OCI-LY3 (cell line): Measurements from ENCODE around the gene PRIM2.
"Not testable (repeated sequence)": the region's sequence is repeated elsewhere in the genome, so short reads cannot be mapped to it uniquely, and the experiment has no call there.

Source experiments
- H2AFZ ChIP-seq: fragments of 200-600, 300-600 bp; shearing (Covaris generic); 2 replicates; pipeline ENCODE4 v1.6.0; 2014; ENCODE audit warnings: antibody characterized with exemption, low read depth, low read length
- H3K27ac ChIP-seq: fragments of 200-600, 300-600 bp; sonication (generic); 2 replicates; pipeline ENCODE4 v1.5.1; 2014; ENCODE audit warnings: mild to moderate bottlenecking, low read length, moderate library complexity, mixed read lengths
- H3K27me3 ChIP-seq: fragments of 200-600, 300-600 bp; sonication (generic); 2 replicates; pipeline ENCODE4 v1.6.1; 2014; ENCODE audit warnings: low read depth, low read length, mixed read lengths
- H3K36me3 ChIP-seq: fragments of 200-600, 300-600 bp; sonication (generic); replicated peaks from 2 replicates; pipeline ENCODE3; 2014; ENCODE audit warnings: low read depth, low read length, mixed read lengths
- H3K4me1 ChIP-seq: fragments of 300-600, 200-600 bp; sonication (generic); 2 replicates; pipeline ENCODE4 v1.6.1; 2014; ENCODE audit warnings: low read length, mixed read lengths
- H3K4me2 ChIP-seq: fragments of 200-600, 300-600 bp; sonication (generic); 2 replicates; pipeline ENCODE4 v1.6.1; 2014; ENCODE audit warnings: low read length, mixed read lengths
- H3K4me3 ChIP-seq: fragments of 300-600, 200-600 bp; sonication (generic); 2 replicates; pipeline ENCODE4 v1.5.1; 2014; ENCODE audit warnings: antibody characterized with exemption, mild to moderate bottlenecking, low read length, moderate library complexity
- H3K79me2 ChIP-seq: fragments of 300-600, 200-600 bp; shearing (Covaris generic); 2 replicates; pipeline ENCODE4 v1.6.1; 2014; ENCODE audit warnings: mild to moderate bottlenecking, low read length, mixed read lengths
- H3K9ac ChIP-seq: fragments of 300-600, 200-600 bp; shearing (Covaris generic); 2 replicates; pipeline ENCODE4 v1.6.0; 2014; ENCODE audit warnings: mild to moderate bottlenecking, low read length, moderate library complexity
- H3K9me3 ChIP-seq: fragments of 200-600, 300-600 bp; shearing (Covaris generic); 2 replicates; pipeline ENCODE4 v1.6.1; 2014; ENCODE audit warnings: low read length, mixed read lengths; ENCODE audit not compliant: insufficient read depth
- H4K20me1 ChIP-seq: fragments of 200-600, 300-600 bp; sonication (generic); 2 replicates; pipeline ENCODE4 v1.6.1; 2016; ENCODE audit warnings: low read length, mixed read lengths; ENCODE audit not compliant: insufficient read depth

The PRIM2 gene

DNA sequence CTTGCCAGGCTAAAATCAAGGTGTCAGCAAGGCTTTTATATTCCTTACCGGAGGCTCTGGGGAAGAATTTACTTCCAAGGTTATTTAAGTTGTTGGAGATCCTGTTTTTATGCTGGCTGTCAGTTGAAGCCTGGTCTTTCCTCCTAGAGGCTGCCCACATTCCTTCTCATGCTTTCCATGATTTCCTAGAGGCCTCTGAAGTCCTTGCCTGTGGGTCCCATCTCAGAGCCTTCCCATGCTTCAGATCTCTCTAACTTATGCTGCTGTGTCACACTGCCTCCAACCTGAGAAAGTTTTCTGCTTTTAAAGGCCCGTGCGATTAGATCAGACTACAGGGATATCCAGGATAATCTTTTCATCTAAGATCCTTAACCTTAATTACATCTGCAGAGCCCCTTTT is 198.4 kb downstream of the PRIM2 start:
- H3K4me2 ChIP-seq, H3K27me3 ChIP-seq, H3K9ac ChIP-seq, H3K9me3 ChIP-seq, H3K4me1 ChIP-seq, H4K20me1 ChIP-seq, H3K4me3 ChIP-seq, H3K79me2 ChIP-seq, H3K27ac ChIP-seq, H3K36me3 ChIP-seq, H2AFZ ChIP-seq: not testable (repeated sequence)

- H3K4me2 ChIP-seq, H3K27me3 ChIP-seq, H3K4me1 ChIP-seq, H4K20me1 ChIP-seq, H3K36me3 ChIP-seq, H3K9me3 ChIP-seq, H3K27ac ChIP-seq, H3K9ac ChIP-seq, H3K4me3 ChIP-seq, H2AFZ ChIP-seq, H3K79me2 ChIP-seq: not testable (repeated sequence)
Observed at GRCh38 chr6:57516776-57517175, 199.3 kb downstream of the PRIM2 start.

GRCh38 chr6:57519198-57519597 is 201.8 kb downstream of the PRIM2 start:
- not testable (repeated sequence) for H3K4me1 ChIP-seq, H3K4me2 ChIP-seq, H3K36me3 ChIP-seq, H2AFZ ChIP-seq, H3K9ac ChIP-seq, H3K27me3 ChIP-seq, H3K27ac ChIP-seq, H3K79me2 ChIP-seq, H3K4me3 ChIP-seq, H4K20me1 ChIP-seq, H3K9me3 ChIP-seq

- not testable (repeated sequence) for H3K27me3 ChIP-seq, H2AFZ ChIP-seq, H3K9me3 ChIP-seq, H3K4me1 ChIP-seq, H3K36me3 ChIP-seq, H3K79me2 ChIP-seq, H3K27ac ChIP-seq, H3K9ac ChIP-seq, H3K4me3 ChIP-seq, H3K4me2 ChIP-seq, H4K20me1 ChIP-seq
Observed at GRCh38 chr6:57521085-57521484, 203.7 kb downstream of the PRIM2 start.

GRCh38 chr6:57523221-57523620 is 205.8 kb downstream of the PRIM2 start:
- H3K27ac ChIP-seq, H3K4me3 ChIP-seq, H3K9me3 ChIP-seq, H3K9ac ChIP-seq, H3K4me1 ChIP-seq, H3K79me2 ChIP-seq, H2AFZ ChIP-seq, H4K20me1 ChIP-seq, H3K27me3 ChIP-seq, H3K36me3 ChIP-seq: not testable (repeated sequence)
- H3K4me2 ChIP-seq: 0 out of 2 replicates have a peak overlapping the region, but pooled peaks have one; percentile 17

DNA sequence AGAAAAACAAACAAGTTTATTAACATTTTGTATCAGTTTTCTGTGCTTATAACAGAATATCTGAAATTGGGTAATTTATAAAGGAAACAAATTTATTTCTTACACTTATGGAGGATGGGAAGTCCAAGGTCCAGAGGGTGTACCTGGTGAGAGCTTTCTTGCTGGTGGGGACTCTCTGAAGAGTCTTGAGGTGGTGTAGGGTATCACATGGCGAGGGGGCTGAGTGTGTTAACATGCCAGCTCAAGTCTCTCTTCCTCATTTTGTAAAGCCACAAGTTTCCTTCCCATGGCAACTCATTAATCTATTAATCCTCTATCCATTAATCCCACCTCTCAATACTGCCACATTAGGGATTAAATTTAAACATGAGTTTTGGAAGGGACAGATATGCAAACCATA is 212.3 kb downstream of the PRIM2 start:
- H3K79me2 ChIP-seq, H4K20me1 ChIP-seq, H3K27me3 ChIP-seq, H3K27ac ChIP-seq, H3K4me2 ChIP-seq, H3K9ac ChIP-seq, H3K4me3 ChIP-seq, H3K9me3 ChIP-seq, H3K4me1 ChIP-seq, H3K36me3 ChIP-seq, H2AFZ ChIP-seq: not testable (repeated sequence)

DNA sequence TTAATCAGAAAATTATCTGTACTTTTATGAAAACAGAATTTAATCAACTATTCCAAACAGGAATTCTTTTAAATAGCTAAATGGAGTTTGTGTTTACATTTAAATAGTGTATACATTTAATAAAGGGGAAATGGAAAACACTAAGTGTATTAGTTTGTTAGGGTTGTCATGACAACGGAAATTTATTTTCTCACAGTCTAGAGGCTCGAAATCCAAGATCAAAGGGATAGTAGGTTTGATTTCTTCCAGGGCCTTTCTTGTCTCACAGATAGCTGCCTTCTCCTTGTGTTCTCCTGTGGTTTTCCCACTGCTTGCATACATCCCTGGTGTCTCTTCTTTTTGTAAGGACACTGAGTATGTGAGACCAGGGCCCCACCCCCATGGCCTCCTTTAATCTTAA is 215.2 kb downstream of the PRIM2 start:
- H3K9me3 ChIP-seq, H2AFZ ChIP-seq, H3K4me3 ChIP-seq, H3K27ac ChIP-seq, H3K4me1 ChIP-seq, H3K79me2 ChIP-seq, H3K27me3 ChIP-seq, H3K4me2 ChIP-seq, H3K9ac ChIP-seq, H4K20me1 ChIP-seq, H3K36me3 ChIP-seq: not testable (repeated sequence)

- H3K79me2 ChIP-seq, H2AFZ ChIP-seq, H3K9me3 ChIP-seq, H4K20me1 ChIP-seq, H3K4me2 ChIP-seq, H3K27me3 ChIP-seq, H3K4me3 ChIP-seq, H3K27ac ChIP-seq, H3K4me1 ChIP-seq, H3K9ac ChIP-seq, H3K36me3 ChIP-seq: not testable (repeated sequence)
Observed at GRCh38 chr6:57535121-57535520, 217.7 kb downstream of the PRIM2 start.
